ENCODE results near the gene DGKH.

DNA sequence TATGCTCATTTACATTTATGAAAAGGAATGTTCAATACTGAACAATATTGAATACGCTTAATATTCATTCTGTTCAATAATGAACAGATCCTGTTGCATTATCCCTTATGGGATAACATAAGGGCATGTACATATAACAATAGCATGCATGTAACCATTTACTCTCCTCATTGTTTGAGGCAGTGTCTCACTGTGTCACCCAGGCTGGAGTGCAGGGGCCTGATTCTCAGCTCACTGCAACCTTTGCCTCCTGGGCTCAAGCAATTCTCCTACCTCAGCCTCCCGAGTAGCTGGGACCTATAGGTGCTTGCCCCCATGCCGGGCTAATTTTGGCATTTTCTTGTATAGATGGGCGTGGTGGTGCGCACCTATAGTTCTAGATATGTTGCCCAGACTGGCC is 4.8 kb upstream of the DGKH start:
- TF ChIP-seq, protein P1, sequence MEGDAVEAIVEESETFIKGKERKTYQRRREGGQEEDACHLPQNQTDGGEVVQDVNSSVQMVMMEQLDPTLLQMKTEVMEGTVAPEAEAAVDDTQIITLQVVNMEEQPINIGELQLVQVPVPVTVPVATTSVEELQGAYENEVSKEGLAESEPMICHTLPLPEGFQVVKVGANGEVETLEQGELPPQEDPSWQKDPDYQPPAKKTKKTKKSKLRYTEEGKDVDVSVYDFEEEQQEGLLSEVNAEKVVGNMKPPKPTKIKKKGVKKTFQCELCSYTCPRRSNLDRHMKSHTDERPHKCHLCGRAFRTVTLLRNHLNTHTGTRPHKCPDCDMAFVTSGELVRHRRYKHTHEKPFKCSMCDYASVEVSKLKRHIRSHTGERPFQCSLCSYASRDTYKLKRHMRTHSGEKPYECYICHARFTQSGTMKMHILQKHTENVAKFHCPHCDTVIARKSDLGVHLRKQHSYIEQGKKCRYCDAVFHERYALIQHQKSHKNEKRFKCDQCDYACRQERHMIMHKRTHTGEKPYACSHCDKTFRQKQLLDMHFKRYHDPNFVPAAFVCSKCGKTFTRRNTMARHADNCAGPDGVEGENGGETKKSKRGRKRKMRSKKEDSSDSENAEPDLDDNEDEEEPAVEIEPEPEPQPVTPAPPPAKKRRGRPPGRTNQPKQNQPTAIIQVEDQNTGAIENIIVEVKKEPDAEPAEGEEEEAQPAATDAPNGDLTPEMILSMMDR (IDR thresholded peaks at IDR 0.05; ENCODE audit: low read depth, low read length): no peak
- no peak for TF ChIP-seq EZH2phosphoT487 (IDR thresholded peaks at IDR 0.05; ENCODE audit: low read depth)
